K562 (cell line): Measurements from ENCODE around the gene TLK2. TPM values are rescaled to one million over a fixed set of nuclear protein-coding genes. Genes with fewer than 3 reads are reported as not detected.

ENCODE experiments used
- ATAC-seq: fragments of 200-7000 bp; cut with Tn5 transposase; 3 replicates; pipeline ENCODE4 v1.9.1; 2020; ENCODE audit warnings: moderate library complexity
- BruUV-seq: library from RNA; stranded (reverse); fragments of 400-500 nt; replicated peaks from 2 replicates; lab custom pipeline; 2021; lab: Mats Ljungman, UMichigan
- CTCF ChIA-PET: fragments of 300-600 bp; formaldehyde crosslinking; extraction: SDS; loops from one replicate; lab custom pipeline; 2021; ENCODE audit warnings: low intra/inter-chr PET ratio; lab: Yijun Ruan, JAX
- POLR2A ChIA-PET: fragments of 300-600, 350-650 bp; sonication (Branson Sonifier 250); formaldehyde crosslinking; extraction: SDS; loops from one replicate; lab custom pipeline; 2021; ENCODE audit warnings: antibody characterized with exemption, inconsistent platforms; lab: Yijun Ruan, JAX
- DNase-seq, 4 experiments: peaks; one replicate each; pipeline versions ENCODE4 v3.0.0 to v3.0.0-alpha.2; 2011 to 2018; ENCODE audit warnings: low spot score in 3 of 4, mixed read lengths in 3 of 4; ENCODE audit errors: extremely low read depth in 1 of 4
- FAIRE-seq: peaks from 2 replicates; lab custom pipeline; 2011; peaks lifted over from hg19 to GRCh38; lab: Jason Lieb, UNC
- H2AFZ ChIP-seq: 2 replicates; pipeline ENCODE4 v1.6.0; 2011; ENCODE audit warnings: low read depth, low read length, control low read depth, inconsistent platforms
- H3K27ac ChIP-seq: fragments of 200-600 bp; 3 replicates; pipeline ENCODE4 v1.8.0; 2011; ENCODE audit warnings: low read depth, mild to moderate bottlenecking, control low read depth, inconsistent platforms, low read length, moderate library complexity, mixed read lengths; ENCODE audit errors: extremely low read depth
- H3K27me3 ChIP-seq, 2 experiments: fragments of 300-600 bp in 1 of 2; 2 replicates in 1 of 2; 3 replicates in 1 of 2; pipeline versions ENCODE4 v1.6.0 to v1.8.0; 2011; ENCODE audit warnings: inconsistent platforms in 2 of 2, low read length in 2 of 2, mild to moderate bottlenecking in 1 of 2, mixed read lengths in 1 of 2, moderate library complexity in 1 of 2; ENCODE audit not compliant: control insufficient read depth in 2 of 2, insufficient read depth in 2 of 2
- H3K36me3 ChIP-seq: fragments of 300-600 bp; 3 replicates; pipeline ENCODE4 v1.8.0; 2011; ENCODE audit warnings: mild to moderate bottlenecking, low read length, inconsistent platforms; ENCODE audit not compliant: control insufficient read depth, insufficient read depth
- H3K4me1 ChIP-seq, 2 experiments: fragments of 200-600 bp in 1 of 2; replicated peaks in 1 of 2; 2 replicates in 1 of 2; 3 replicates in 1 of 2; pipeline versions ENCODE4 v1.5.1 to v1.8.0; 2011; ENCODE audit warnings: inconsistent platforms in 2 of 2, low read length in 2 of 2, mild to moderate bottlenecking in 1 of 2, mixed read lengths in 1 of 2, moderate library complexity in 1 of 2; ENCODE audit not compliant: control insufficient read depth in 2 of 2, insufficient read depth in 2 of 2
- H3K4me2 ChIP-seq: 2 replicates; pipeline ENCODE4 v1.6.1; 2011; ENCODE audit warnings: low read length, control low read depth, inconsistent platforms, mixed read lengths; ENCODE audit not compliant: insufficient read depth
- H3K4me3 ChIP-seq: fragments of 200-600 bp; sonication (generic), shearing (Covaris generic); 2 replicates; pipeline ENCODE4 v1.5.1; 2016; ENCODE audit warnings: control low read depth, inconsistent platforms
- H3K79me2 ChIP-seq: fragments of 200-600 bp; 3 replicates; pipeline ENCODE4 v1.8.0; 2011; ENCODE audit warnings: low read length, inconsistent platforms; ENCODE audit not compliant: control insufficient read depth, insufficient read depth
- H3K9ac ChIP-seq, 2 experiments: 2 replicates each; pipeline versions ENCODE4 v1.6.0 to v1.6.1; 2011; ENCODE audit warnings: low read depth in 2 of 2, low read length in 2 of 2, control low read depth in 1 of 2, inconsistent platforms in 1 of 2, mild to moderate bottlenecking in 1 of 2, mixed read lengths in 1 of 2; ENCODE audit not compliant: insufficient read depth in 1 of 2
- H3K9me1 ChIP-seq: one replicate; pipeline ENCODE4 v1.6.0; 2011; ENCODE audit warnings: inconsistent platforms, mild to moderate bottlenecking, low read length, moderate library complexity; ENCODE audit not compliant: control insufficient read depth, insufficient read depth
- H3K9me3 ChIP-seq: replicated peaks from 2 replicates; pipeline ENCODE4 v1.5.1; 2011; ENCODE audit warnings: low read depth, low read length, inconsistent platforms; ENCODE audit not compliant: control insufficient read depth, insufficient read depth
- H4K20me1 ChIP-seq: replicated peaks from 2 replicates; pipeline ENCODE4 v1.6.1; 2011; ENCODE audit warnings: low read length, inconsistent platforms, mixed read lengths; ENCODE audit not compliant: control insufficient read depth, insufficient read depth
- BACH1 ChIP-seq: fragments of 200-800 bp; sonication (Bioruptor generic); IDR thresholded peaks from 2 replicates; pipeline ENCODE4 v1.6.1; 2016; ENCODE audit warnings: missing genetic modification characterization, missing compliant biosample characterization
- DIDO1 ChIP-seq: fragments of 450-650 bp; IDR thresholded peaks from 2 replicates; pipeline ENCODE4 v1.6.1; 2016; ENCODE audit warnings: low read depth, missing biosample characterization, missing genetic modification characterization
- ERF ChIP-seq: fragments of 450-650 bp; formaldehyde crosslinking; IDR thresholded peaks from 2 replicates; pipeline ENCODE4 v1.4.0; 2020; ENCODE audit warnings: mild to moderate bottlenecking, mixed read lengths
- GATAD2B ChIP-seq: fragments of 450-650 bp; IDR thresholded peaks from 2 replicates; pipeline ENCODE4 v1.6.1; 2017; ENCODE audit warnings: mild to moderate bottlenecking, borderline replicate concordance
- HMG20A ChIP-seq: fragments of 450-650 bp; formaldehyde crosslinking; conservative IDR thresholded peaks from 2 replicates; pipeline ENCODE4 v1.4.0; 2020; ENCODE audit warnings: mild to moderate bottlenecking, mixed read lengths
- JUNB ChIP-seq: fragments of 450-650 bp; formaldehyde crosslinking; conservative IDR thresholded peaks from 2 replicates; pipeline ENCODE4 v1.4.0; 2020; ENCODE audit warnings: mild to moderate bottlenecking
- TBP ChIP-seq: optimal IDR thresholded peaks from 2 replicates; pipeline ENCODE3; 2011; ENCODE audit warnings: low read depth, low read length, improper control_type of control experiment
- ZBTB12 ChIP-seq: fragments of 250-450 bp; sonication (Bioruptor Pico); IDR thresholded peaks from 2 replicates; pipeline ENCODE4 v1.4.0; 2020
- WGBS: fragments of 100-300 bp; shearing (Covaris generic); methylation state at CpG from one replicate; pipeline ENCODE4 v1.1.6; 2016; ENCODE audit warnings: low coverage, mixed read lengths; ENCODE audit not compliant: insufficient coverage; ENCODE audit errors: missing lambda C conversion rate; 5-methylcytosine and 5-hydroxymethylcytosine counted together
- in situ Hi-C: fragments of 300-500 bp; cut with MboI; formaldehyde crosslinking; loops from 4 replicates; pipeline ENCODE4 v1.15.0; 2018; ENCODE audit warnings: inconsistent platforms, mixed read lengths
- intact Hi-C: fragments of 100-400 bp; cut with micrococcal nuclease; formaldehyde crosslinking; loops from 2 replicates; pipeline ENCODE4 v1.14.2; 2022
- polyA plus RNA-seq, 8 experiments: library from polyadenylated mRNA; depleted of rRNA in 4 of 8; stranded (reverse) in 5 of 8; unstranded in 3 of 8; fragments of >200 nt; fragmentation: Nextera tagmentation in 2 of 8; fragmentation: Illumina TruSeq in 1 of 8; extraction: Ambion mirVana in 2 of 8; extraction: Trizol in 1 of 8; gene quantifications; 2 replicates each; pipeline versions ENCODE4 v1.2.1 to v1.2.3, GENCODE V29; 2011 to 2014; ENCODE audit warnings: inconsistent platforms in 1 of 8, missing spikeins in 1 of 8
- total RNA-seq, 7 experiments: library from RNA; depleted of rRNA in 6 of 7; stranded (reverse); fragments of >200 nt in 6 of 7; fragmentation: Illumina TruSeq in 2 of 7; extraction: Trizol in 2 of 7; gene quantifications; 2 replicates each; pipeline versions ENCODE4 v1.2.1 to v1.2.3, GENCODE V29; 2011 to 2021; ENCODE audit warnings: low replicate concordance in 1 of 7
- TF ChIP-seq, protein P1 (sequence below): sonication (generic); formaldehyde crosslinking; IDR thresholded peaks from 2 replicates; pipeline ENCODE4 v1.8.0; 2022; ENCODE audit warnings: mild to moderate bottlenecking, missing genetic modification reagents

The TLK2 gene
- total and polyA plus RNA-seq, 9 of the 15 experiments (the other 6 are each of a cell fraction or from before 2014, with no cell fraction given) = 10.1 to 51.9 (median 32.4) TPM

DNA sequence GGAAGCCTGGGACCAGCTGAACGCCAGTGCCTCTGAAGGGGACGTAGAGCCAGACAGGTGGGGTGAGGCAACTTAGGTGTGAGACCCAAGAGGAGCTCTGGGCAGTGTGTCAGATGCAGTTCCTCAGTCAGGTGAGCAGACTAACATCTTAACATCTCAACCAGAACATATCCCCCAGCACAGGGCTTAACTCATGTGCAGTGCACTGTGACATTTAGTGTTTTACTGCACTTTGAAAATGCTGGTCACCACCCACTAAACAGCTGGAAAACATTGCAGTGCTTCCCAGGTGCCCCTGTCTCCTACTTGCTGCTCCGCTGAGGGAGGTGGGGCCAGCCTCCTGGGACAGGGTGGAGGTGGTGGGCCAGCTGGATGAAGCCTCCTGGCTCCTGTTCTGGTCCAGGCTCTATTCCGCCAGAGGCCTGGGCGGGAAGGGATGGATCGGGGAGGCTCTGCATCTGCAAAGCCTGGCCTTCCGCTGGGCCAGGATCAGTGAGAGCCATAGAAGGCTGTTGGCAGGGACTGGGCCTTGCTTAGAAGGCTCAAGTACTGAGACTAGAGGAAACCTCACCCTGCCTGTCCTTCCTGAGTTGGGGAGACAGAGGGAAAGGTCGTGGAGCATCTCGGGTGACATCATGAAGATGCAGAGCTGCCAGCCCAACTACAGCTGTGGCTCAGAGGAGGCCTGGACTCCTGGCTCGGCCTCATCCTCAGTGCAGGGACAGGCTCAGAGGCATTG lies 141.0 kb downstream of the TLK2 start:
- in situ Hi-C loops = no loop called here
- H3K4me3 ChIP-seq = no peak overlapping the region
- no peak for DNase-seq
- BruUV-seq = no TSS peak
- intact Hi-C loops = no loop called here
- whole genome bisulfite sequencing = 56% methylated on average over 9 of the region's 10 CpGs
- no peak overlapping the region for H2AFZ ChIP-seq
- no peak for ATAC-seq
- no peaks in the 10 kb centered on the region for H3K9me1 ChIP-seq
- POLR2A ChIA-PET = interaction anchor here (0.7 to 1.7 kb wide), 3 partner anchors 11 to 18 kb away, joined by 3 to 7 read pairs (median 4); no protein-coding TSS in a partner anchor
- no peaks in the 10 kb centered on the region for H3K79me2 ChIP-seq
- peaks cover 0 to under 1% of the 10 kb centered on the region in 2 experiments; a peak in 2 of 5 replicates for H3K27me3 ChIP-seq
- no peak overlapping the region for H3K9ac ChIP-seq
- no peak for FAIRE-seq
- no peak for TF ChIP-seq DIDO1
- TF ChIP-seq JUNB (CRISPR knock-in tag) = no peak
- no peak for TF ChIP-seq BACH1 (tag)
- no peak for TF ChIP-seq ZBTB12 (CRISPR knock-in tag)
- no peak for TF ChIP-seq HMG20A (CRISPR knock-in tag)
- TF ChIP-seq GATAD2B = no peak
- no peak for TF ChIP-seq TBP
- TF ChIP-seq ERF (CRISPR knock-in tag) = no peak
- TF ChIP-seq, protein P1, sequence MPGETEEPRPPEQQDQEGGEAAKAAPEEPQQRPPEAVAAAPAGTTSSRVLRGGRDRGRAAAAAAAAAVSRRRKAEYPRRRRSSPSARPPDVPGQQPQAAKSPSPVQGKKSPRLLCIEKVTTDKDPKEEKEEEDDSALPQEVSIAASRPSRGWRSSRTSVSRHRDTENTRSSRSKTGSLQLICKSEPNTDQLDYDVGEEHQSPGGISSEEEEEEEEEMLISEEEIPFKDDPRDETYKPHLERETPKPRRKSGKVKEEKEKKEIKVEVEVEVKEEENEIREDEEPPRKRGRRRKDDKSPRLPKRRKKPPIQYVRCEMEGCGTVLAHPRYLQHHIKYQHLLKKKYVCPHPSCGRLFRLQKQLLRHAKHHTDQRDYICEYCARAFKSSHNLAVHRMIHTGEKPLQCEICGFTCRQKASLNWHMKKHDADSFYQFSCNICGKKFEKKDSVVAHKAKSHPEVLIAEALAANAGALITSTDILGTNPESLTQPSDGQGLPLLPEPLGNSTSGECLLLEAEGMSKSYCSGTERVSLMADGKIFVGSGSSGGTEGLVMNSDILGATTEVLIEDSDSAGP (CRISPR knock-in tag) = no peak
- no peak overlapping the region for H3K27ac ChIP-seq
- no peak overlapping the region for H3K4me2 ChIP-seq
- no peaks in the 10 kb centered on the region for H3K9me3 ChIP-seq
- CTCF ChIA-PET = no interaction called here
- peaks cover 4% of the 10 kb centered on the region; the same call in 1 of the 2 replicates for H4K20me1 ChIP-seq
- no peaks in the 10 kb centered on the region; a peak in 1 of 5 replicates for H3K4me1 ChIP-seq
- H3K36me3 ChIP-seq = peaks cover 5% of the 10 kb centered on the region; the same call in 2 of the 3 replicates
